ENCODE measurements around the gene TMEM38A.

DNA sequence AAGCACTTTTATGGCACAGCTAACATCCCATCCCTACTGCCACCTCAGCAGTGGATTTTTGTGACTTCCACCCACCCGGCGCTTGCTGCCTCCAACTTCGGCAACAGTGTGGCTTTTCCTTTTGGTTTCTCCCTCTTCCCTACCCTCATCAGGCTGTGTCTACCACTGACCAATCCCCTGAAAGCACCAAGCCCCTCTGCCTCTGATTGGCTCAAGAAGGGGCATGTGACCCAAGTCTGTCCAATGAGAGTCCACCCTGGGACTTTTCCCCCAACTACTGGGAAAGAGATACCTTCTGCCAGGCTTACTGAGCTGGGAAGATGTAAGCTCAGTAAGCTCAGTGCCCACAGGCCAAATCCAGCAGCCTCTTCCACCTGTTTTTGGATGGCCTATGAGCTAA, 6.8 kb upstream of the TMEM38A start:
- TF ChIP-seq, protein P1, sequence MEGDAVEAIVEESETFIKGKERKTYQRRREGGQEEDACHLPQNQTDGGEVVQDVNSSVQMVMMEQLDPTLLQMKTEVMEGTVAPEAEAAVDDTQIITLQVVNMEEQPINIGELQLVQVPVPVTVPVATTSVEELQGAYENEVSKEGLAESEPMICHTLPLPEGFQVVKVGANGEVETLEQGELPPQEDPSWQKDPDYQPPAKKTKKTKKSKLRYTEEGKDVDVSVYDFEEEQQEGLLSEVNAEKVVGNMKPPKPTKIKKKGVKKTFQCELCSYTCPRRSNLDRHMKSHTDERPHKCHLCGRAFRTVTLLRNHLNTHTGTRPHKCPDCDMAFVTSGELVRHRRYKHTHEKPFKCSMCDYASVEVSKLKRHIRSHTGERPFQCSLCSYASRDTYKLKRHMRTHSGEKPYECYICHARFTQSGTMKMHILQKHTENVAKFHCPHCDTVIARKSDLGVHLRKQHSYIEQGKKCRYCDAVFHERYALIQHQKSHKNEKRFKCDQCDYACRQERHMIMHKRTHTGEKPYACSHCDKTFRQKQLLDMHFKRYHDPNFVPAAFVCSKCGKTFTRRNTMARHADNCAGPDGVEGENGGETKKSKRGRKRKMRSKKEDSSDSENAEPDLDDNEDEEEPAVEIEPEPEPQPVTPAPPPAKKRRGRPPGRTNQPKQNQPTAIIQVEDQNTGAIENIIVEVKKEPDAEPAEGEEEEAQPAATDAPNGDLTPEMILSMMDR (IDR thresholded peaks at IDR 0.05; ENCODE audit: low read depth, low read length, missing input control): no peak
- no peak for TF ChIP-seq ATF3 (IDR thresholded peaks at IDR 0.05)
- TF ChIP-seq EGR1 (IDR thresholded peaks at IDR 0.05; ENCODE audit: low read depth in 2 of 2): no peak
- no peak for TF ChIP-seq TAF1 (conservative IDR thresholded peaks at IDR 0.05)
- no peak for TF ChIP-seq RAD21 (IDR thresholded peaks at IDR 0.05)
- no peak for TF ChIP-seq HNF4G (IDR thresholded peaks at IDR 0.05)
- no peak for TF ChIP-seq JUND (IDR thresholded peaks at IDR 0.05)
- TF ChIP-seq FOXA1 (IDR thresholded peaks at IDR 0.05): no peak
- no peak for TF ChIP-seq RXRA (IDR thresholded peaks at IDR 0.05)
- no peak for TF ChIP-seq YY1 (IDR thresholded peaks at IDR 0.05)
- no peak for TF ChIP-seq HNF4A (conservative IDR thresholded peaks at IDR 0.05)

All from liver (tissue), 3 donors.